ENCODE results near the gene TTL. TPM values are rescaled to one million over a fixed set of nuclear protein-coding genes. Genes with fewer than 3 reads are reported as not detected.

The TTL gene
- total RNA-seq, 1 experiment from 2014 or later = 58.9 TPM

DNA sequence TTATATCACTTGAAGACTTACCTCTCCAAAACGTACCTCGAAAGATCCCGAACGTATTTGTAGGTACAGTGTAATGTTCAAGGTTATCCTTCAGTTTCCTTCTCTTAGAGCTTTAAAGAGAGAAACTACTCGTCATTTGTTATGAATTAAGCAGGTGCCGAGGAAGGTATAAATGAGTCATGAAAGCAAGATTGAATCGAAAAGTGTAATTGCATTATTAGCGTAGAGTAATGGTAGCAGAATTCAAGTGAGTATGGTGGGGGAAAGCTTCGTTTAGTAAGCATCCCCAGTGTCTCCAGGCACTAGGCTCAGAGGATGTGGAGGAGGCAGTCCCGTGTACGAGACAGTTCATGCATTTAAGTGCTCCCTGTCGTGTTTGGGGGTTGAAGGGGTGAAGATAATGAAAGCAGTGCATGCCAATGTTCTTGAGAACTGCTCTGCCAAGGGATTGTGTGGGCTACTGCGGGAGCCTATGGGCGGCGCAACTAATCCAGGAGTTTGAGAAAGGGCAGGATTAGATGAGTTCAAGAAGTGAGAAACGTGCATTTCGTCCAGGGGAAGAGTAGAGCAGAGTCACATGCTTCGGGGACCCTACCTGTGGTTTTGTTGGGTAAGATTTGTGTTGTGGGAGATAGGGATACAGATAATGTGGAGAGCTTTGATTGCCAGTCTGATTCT is 61.2 kb downstream of the TTL start:
- H3K4me1 ChIP-seq (ENCODE audit: insufficient read depth, low read length) = no peaks in the 10 kb centered on the region
- H3T11ph ChIP-seq (ENCODE audit: low read length) = no peak overlapping the region
- no peak overlapping the region for H3K27ac ChIP-seq (ENCODE audit: insufficient read length, low read depth, low read length)
- no peak overlapping the region for H3K27ac Mint-ChIP-seq
- no peak overlapping the region for H2AK5ac ChIP-seq (ENCODE audit: insufficient read length, low read length)
- H3K27me3 ChIP-seq (ENCODE audit: insufficient read depth, low read length) = no peaks in the 10 kb centered on the region
- no peak overlapping the region for H3K14ac ChIP-seq (ENCODE audit: insufficient read depth, low read length)
- H4K91ac ChIP-seq (ENCODE audit: insufficient read length, low read depth, low read length) = no peak overlapping the region
- H3K4me3 Mint-ChIP-seq = no peak overlapping the region
- no peak for DNase-seq
- no peak overlapping the region for H2BK12ac ChIP-seq (ENCODE audit: insufficient read length, low read depth, low read length)
- H3K79me2 ChIP-seq (ENCODE audit: insufficient read depth, low read length) = peaks cover 21% of the 10 kb centered on the region
- H4K20me1 ChIP-seq (ENCODE audit: control insufficient read depth, insufficient read depth, insufficient read length) = no peaks in the 10 kb centered on the region
- TF ChIP-seq, protein P1, sequence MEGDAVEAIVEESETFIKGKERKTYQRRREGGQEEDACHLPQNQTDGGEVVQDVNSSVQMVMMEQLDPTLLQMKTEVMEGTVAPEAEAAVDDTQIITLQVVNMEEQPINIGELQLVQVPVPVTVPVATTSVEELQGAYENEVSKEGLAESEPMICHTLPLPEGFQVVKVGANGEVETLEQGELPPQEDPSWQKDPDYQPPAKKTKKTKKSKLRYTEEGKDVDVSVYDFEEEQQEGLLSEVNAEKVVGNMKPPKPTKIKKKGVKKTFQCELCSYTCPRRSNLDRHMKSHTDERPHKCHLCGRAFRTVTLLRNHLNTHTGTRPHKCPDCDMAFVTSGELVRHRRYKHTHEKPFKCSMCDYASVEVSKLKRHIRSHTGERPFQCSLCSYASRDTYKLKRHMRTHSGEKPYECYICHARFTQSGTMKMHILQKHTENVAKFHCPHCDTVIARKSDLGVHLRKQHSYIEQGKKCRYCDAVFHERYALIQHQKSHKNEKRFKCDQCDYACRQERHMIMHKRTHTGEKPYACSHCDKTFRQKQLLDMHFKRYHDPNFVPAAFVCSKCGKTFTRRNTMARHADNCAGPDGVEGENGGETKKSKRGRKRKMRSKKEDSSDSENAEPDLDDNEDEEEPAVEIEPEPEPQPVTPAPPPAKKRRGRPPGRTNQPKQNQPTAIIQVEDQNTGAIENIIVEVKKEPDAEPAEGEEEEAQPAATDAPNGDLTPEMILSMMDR (conservative IDR thresholded peaks at IDR 0.05) = no peak
- H4K5ac ChIP-seq (ENCODE audit: insufficient read length, low read depth, low read length) = no peak overlapping the region
- peaks cover 15 to 16% (median 15%) of the 10 kb centered on the region in 3 experiments; a peak in 6 of 7 replicates for H3K36me3 Mint-ChIP-seq (ENCODE audit: insufficient read depth in 1 of 3, low read depth in 3 of 3)
- H2BK5ac ChIP-seq (ENCODE audit: insufficient read length, low read length) = no peak overlapping the region
- H3K9me3 Mint-ChIP-seq = no peaks in the 10 kb centered on the region
- no peak overlapping the region for H3K23ac ChIP-seq (ENCODE audit: insufficient read length, low read depth, low read length)
- H3K27me3 Mint-ChIP-seq (ENCODE audit: low read depth) = no peaks in the 10 kb centered on the region
- no peak overlapping the region for H4K8ac ChIP-seq (replicated peaks; ENCODE audit: insufficient read length, low read depth, low read length)
- no peak overlapping the region for H3K4ac ChIP-seq (ENCODE audit: low read depth, low read length)
- H2AFZ ChIP-seq (ENCODE audit: low read length) = no peak overlapping the region
- H3K4me1 Mint-ChIP-seq = peaks cover 6 to 8% of the 10 kb centered on the region in 2 experiments; a peak in 3 of 4 replicates
- no peak overlapping the region for H2BK120ac ChIP-seq (ENCODE audit: low read depth, low read length, poor library complexity, severe bottlenecking)
- peaks cover 2% of the 10 kb centered on the region for H3K79me1 ChIP-seq (ENCODE audit: insufficient read depth, low read depth, low read length, poor library complexity, severe bottlenecking)
- no peaks in the 10 kb centered on the region for H3K9me3 ChIP-seq (ENCODE audit: control insufficient read depth, low read depth, low read length)
- no peak overlapping the region for H3K18ac ChIP-seq (ENCODE audit: insufficient read length, low read depth, low read length)
- H3K9ac ChIP-seq (ENCODE audit: extremely low read depth, insufficient read length, low read length) = peak overlapping the region; percentile 40
- H3K4me2 ChIP-seq (ENCODE audit: insufficient read depth, insufficient read length, low read length) = peak overlapping the region; percentile 99
- no peak overlapping the region for H2BK15ac ChIP-seq (ENCODE audit: low read depth, low read length)
- no CpG with 5 or more reads among the region's 18 CpGs for WGBS (ENCODE audit: extremely low coverage, insufficient read length, low lambda C conversion rate)
- H3K23me2 ChIP-seq (ENCODE audit: insufficient read length, low read depth, low read length, poor library complexity, severe bottlenecking) = peaks cover 8% of the 10 kb centered on the region
- H3K56ac ChIP-seq (ENCODE audit: insufficient read length, low read depth, low read length) = no peak overlapping the region
- H2BK20ac ChIP-seq (ENCODE audit: low read depth, low read length, poor library complexity, severe bottlenecking) = no peak overlapping the region

All from H9 (cell line).